Measurements from ENCODE around the gene TDRD9.

Gene TDRD9

DNA sequence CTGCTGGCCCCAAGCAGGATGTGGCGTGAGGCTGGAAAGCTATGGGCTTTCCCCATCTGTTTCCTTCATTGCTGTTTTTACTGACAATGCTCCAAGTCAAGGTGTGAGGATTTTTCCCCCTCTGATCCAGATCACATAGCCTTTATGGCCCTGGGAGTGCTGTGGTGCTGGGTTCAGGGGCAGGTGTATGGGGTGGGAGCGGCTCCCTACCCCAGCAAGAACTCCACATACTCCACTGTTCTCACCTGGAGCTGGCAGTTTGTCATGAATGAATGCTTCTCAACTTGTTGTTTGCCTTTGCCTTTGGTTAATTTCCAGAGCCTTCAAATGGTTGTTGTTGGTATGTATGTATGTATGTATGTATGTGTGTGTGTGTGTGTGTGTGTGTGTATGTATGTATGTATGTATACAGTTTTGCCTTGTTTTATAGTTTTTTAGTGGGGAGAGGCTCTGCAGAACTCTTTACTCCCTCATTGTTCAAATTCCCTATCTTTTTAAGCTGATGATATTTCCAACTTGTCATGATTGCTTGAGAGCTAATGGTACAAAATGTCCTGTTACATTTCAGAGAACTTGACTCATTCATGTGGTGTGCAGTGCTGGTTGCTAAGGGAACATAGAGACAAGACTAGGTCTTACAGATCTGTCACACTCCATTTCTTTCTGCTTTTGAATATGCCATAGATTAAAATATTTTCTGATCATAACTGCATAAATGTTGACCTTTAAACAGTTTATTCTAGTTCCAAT, 120.7 kb downstream of the TDRD9 start:
- H3K4me3 ChIP-seq (ENCODE audit: low read depth, low read length) = no peak overlapping the region
- TF ChIP-seq, protein P1, sequence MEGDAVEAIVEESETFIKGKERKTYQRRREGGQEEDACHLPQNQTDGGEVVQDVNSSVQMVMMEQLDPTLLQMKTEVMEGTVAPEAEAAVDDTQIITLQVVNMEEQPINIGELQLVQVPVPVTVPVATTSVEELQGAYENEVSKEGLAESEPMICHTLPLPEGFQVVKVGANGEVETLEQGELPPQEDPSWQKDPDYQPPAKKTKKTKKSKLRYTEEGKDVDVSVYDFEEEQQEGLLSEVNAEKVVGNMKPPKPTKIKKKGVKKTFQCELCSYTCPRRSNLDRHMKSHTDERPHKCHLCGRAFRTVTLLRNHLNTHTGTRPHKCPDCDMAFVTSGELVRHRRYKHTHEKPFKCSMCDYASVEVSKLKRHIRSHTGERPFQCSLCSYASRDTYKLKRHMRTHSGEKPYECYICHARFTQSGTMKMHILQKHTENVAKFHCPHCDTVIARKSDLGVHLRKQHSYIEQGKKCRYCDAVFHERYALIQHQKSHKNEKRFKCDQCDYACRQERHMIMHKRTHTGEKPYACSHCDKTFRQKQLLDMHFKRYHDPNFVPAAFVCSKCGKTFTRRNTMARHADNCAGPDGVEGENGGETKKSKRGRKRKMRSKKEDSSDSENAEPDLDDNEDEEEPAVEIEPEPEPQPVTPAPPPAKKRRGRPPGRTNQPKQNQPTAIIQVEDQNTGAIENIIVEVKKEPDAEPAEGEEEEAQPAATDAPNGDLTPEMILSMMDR (IDR thresholded peaks at IDR 0.05; ENCODE audit: low read depth, low read length, missing control alignments) = no peak
- DNase-seq (ENCODE audit: low read depth) = no peak
- in situ Hi-C loops (cut with HindIII; ENCODE audit: low sequenced_read_pairs) = no loop called here

DNA sequence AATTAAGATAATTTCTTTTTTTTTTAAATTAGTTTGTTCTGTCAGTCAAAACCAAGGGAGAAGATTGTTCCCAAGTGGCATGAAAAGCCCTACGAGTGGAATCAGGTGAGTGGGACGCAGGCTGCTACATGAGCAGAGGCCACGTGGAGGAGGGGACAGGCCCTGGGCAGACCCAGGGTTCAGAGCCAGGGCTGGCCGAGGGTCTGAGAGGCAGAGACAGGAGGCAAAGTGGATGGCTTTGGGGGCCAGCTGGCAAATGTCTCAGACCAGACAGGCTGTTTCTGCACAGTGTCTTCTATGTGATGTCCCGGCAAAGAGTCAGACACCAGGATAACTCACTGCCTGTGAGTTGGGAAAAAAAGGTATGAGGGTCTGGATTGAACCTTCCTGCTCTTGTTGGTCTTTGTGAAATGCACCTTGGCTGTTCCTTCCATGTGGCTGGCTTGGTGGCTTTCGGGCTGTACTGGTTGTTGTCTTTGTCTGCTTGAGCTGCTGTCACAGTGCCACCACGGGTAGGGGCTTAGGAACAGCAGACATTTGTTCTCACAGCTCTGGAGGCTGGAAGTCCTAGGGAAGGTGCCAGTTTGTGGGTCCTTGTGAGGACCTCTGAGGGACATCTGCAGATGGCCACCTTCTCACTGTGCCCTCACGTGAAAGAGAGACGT, 121.5 kb downstream of the TDRD9 start:
- TF ChIP-seq, protein P1 (IDR thresholded peaks at IDR 0.05; ENCODE audit: low read depth, low read length, missing control alignments) = no peak
- DNase-seq (ENCODE audit: low read depth) = no peak
- in situ Hi-C loops (cut with HindIII; ENCODE audit: low sequenced_read_pairs) = no loop called here
- no peak overlapping the region for H3K4me3 ChIP-seq (ENCODE audit: low read depth, low read length)

DNA sequence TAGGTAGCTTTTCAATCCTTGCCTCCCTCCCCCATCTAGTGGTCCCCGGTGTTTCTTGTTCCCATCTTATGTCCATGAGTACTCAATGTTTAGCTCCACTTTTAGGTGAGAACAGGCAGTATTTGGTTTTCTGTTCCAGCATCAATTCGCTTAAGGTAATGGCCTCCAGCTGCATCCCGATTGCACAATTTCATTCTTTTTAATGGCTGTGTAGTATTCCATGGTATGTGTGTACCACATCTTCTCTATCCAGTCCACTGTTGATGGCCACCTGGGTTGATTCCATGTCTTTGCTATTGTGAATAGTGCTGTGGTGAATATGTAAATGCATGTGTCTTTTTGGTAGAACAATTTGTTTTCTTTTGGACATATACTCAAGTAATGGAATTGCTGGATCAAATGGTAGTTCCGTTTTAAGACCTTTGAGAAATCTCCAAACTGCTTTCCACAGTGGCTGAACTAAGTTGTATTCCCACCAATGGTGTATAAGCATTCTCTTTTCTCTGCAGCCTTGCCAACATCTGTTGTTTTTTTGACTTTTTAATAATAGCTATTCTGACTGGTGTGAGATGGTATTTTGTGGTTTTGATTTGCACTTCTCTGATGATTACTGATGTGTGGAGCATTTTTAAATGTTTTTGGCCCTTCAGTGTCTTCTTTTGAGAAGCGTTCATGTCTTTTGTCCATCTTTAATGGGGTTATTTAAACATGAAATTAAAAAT, 123.0 kb downstream of the TDRD9 start:
- no peak for DNase-seq (ENCODE audit: low read depth)

DNA sequence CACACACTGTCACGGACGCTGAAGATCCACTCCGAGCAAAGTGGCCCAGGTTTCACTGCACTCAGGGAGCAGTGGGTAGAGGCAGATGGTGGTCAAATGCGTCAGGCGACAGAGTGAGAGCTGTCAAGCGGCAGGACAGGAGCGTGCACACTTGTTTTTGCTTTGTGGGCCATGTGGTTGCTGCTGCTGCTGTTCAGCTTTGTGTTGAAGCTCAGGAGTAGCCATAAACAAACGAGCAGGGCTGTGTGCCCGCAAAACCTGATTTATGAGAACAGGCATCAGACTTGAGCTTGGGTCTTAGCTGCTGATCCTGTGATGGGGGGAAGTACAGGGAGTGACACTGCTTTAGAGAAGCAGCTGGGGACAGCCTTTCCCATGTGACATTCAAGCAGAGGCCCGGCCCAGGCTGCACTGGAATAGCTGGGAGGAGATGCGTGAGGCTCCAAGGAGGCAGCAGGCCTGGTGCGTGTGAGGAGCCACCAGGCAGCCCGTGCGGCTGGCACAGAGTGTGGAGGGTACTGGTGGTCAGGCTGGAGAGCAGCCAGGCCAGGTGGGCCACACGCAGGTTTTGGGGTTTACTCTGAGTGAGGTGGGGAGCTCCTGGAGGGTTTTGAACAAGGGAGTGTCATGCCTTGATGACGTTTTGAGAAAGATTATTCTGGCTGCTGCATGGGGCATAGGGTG, 126.1 kb downstream of the TDRD9 start:
- in situ Hi-C loops (cut with HindIII; ENCODE audit: low sequenced_read_pairs) = no loop called here
- TF ChIP-seq, protein P1 (IDR thresholded peaks at IDR 0.05; ENCODE audit: low read depth, low read length, missing control alignments) = no peak
- no peak for DNase-seq (ENCODE audit: low read depth)
- H3K4me3 ChIP-seq (ENCODE audit: low read depth, low read length) = no peak overlapping the region

More for the DNA sequence above, 123.0 kb downstream of the TDRD9 start:
- in situ Hi-C loops (cut with HindIII; ENCODE audit: low sequenced_read_pairs) = no loop called here
- H3K4me3 ChIP-seq (ENCODE audit: low read depth, low read length) = no peak overlapping the region
- TF ChIP-seq, protein P1 (IDR thresholded peaks at IDR 0.05; ENCODE audit: low read depth, low read length, missing control alignments) = no peak

DNA sequence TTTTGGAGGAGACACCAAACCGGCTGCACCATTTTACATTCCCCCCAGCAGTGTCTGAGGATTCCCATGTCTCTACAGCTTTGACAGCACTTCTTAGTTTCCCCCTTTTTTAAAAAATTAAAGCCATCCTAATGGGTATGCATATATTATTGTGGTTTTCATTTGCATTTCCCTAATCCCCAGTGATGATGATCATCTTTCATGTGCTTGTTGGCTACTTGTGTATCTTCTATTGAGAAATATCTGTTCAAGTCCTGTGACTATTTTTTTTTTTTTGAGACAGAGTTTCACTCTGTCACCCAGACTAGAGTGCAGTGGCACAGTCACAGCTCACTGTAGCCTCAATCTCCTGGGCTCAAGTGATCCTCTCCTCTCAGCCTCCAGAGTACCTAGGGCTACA, 134.0 kb downstream of the TDRD9 start:
- TF ChIP-seq, protein P1 (IDR thresholded peaks at IDR 0.05; ENCODE audit: low read depth, low read length, missing control alignments) = no peak
- DNase-seq (ENCODE audit: low read depth) = no peak
- in situ Hi-C loops (cut with HindIII; ENCODE audit: low sequenced_read_pairs) = loop anchor here (10.0 kb wide), 1 partner anchor 553 kb away; no protein-coding TSS in a partner anchor
- no peak overlapping the region for H3K4me3 ChIP-seq (ENCODE audit: low read depth, low read length)

DNA sequence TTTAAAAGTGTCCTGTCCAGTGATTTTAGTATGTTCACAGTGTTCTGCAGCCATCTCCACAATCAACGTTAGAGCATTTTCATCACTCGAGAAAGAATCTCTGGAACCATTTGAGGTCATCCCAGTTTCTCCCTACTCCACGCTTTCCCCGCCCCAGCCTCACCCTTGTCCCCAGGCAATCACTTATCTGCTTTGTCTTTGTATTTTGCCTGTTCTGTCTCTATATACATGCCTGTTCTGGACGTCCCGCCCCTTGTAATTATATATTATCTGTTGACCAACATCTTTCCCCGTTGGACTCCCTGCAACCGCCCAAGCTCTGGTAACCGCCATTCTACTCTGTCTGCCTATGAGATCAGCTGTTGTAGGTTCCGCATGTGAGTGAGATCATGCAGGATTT, 135.7 kb downstream of the TDRD9 start:
- in situ Hi-C loops (cut with HindIII; ENCODE audit: low sequenced_read_pairs) = loop anchor here (10.0 kb wide), 1 partner anchor 551 kb away; no protein-coding TSS in a partner anchor
- DNase-seq (ENCODE audit: low read depth) = no peak

More for the DNA sequence above, 135.7 kb downstream of the TDRD9 start:
- TF ChIP-seq, protein P1 (IDR thresholded peaks at IDR 0.05; ENCODE audit: low read depth, low read length, missing control alignments) = no peak
- no peak overlapping the region for H3K4me3 ChIP-seq (ENCODE audit: low read depth, low read length)

Measured in astrocyte of the cerebellum (primary cell).